HepG2 (cell line): ENCODE results near the gene CDT1. TPM values are rescaled to one million over a fixed set of nuclear protein-coding genes. Genes with fewer than 3 reads are reported as not detected.

ENCODE experiments used
- ARID3A ChIP-seq: IDR thresholded peaks from 2 replicates; pipeline ENCODE4 v1.6.1; 2012; ENCODE audit warnings: low read depth, low read length, improper control_type of control experiment
- BRD4 ChIP-seq: sonication (generic); formaldehyde crosslinking; IDR thresholded peaks from 2 replicates; pipeline ENCODE4 v1.4.0; 2020; ENCODE audit warnings: missing genetic modification reagents
- EED ChIP-seq: sonication (generic); formaldehyde crosslinking; IDR thresholded peaks from 2 replicates; pipeline ENCODE4 v1.5.0; 2020; ENCODE audit warnings: mild to moderate bottlenecking, missing genetic modification reagents
- GABPB1 ChIP-seq: IDR thresholded peaks from 2 replicates; pipeline ENCODE4 v1.6.1; 2016; ENCODE audit warnings: mild to moderate bottlenecking, missing genetic modification reagents, moderate library complexity, missing compliant biosample characterization
- NR0B2 ChIP-seq: sonication (generic); formaldehyde crosslinking; IDR thresholded peaks from 2 replicates; pipeline ENCODE4 v1.4.0; 2020; ENCODE audit warnings: mild to moderate bottlenecking, missing genetic modification reagents
- ONECUT2 ChIP-seq: sonication (generic); formaldehyde crosslinking; IDR thresholded peaks from 2 replicates; pipeline ENCODE4 v1.4.0; 2020; ENCODE audit warnings: missing genetic modification reagents
- PBX3 ChIP-seq: sonication (generic); formaldehyde crosslinking; IDR thresholded peaks from 2 replicates; pipeline ENCODE4 v1.8.1; 2023; ENCODE audit warnings: missing genetic modification reagents, inconsistent platforms, borderline replicate concordance
- RBFOX2 ChIP-seq: fragments of 200-400 bp; formaldehyde crosslinking; IDR thresholded peaks from 2 replicates; pipeline ENCODE4 v1.6.1; 2017; ENCODE audit warnings: low read depth, mild to moderate bottlenecking, low read length
- RFX3 ChIP-seq: IDR thresholded peaks from 2 replicates; pipeline ENCODE4 v1.6.1; 2016; ENCODE audit warnings: missing biosample characterization, missing genetic modification reagents
- TOE1 ChIP-seq: sonication (generic); formaldehyde crosslinking; IDR thresholded peaks from 2 replicates; pipeline ENCODE4 v1.4.0; 2020; ENCODE audit warnings: mild to moderate bottlenecking, missing genetic modification reagents
- ZBTB25 ChIP-seq: IDR thresholded peaks from 2 replicates; pipeline ENCODE4 v1.6.1; 2018; ENCODE audit warnings: missing genetic modification reagents
- ZFP62 ChIP-seq: sonication (generic); formaldehyde crosslinking; IDR thresholded peaks from 2 replicates; pipeline ENCODE4 v1.4.0; 2020; ENCODE audit warnings: missing genetic modification reagents
- ZNF709 ChIP-seq: sonication (generic); formaldehyde crosslinking; IDR thresholded peaks from 2 replicates; pipeline ENCODE4 v1.5.0; 2020; ENCODE audit warnings: mild to moderate bottlenecking, missing genetic modification reagents
- polyA plus RNA-seq, 8 experiments: library from polyadenylated mRNA; depleted of rRNA in 3 of 8; stranded (reverse) in 7 of 8; unstranded in 1 of 8; fragments of >200 nt; fragmentation: Illumina TruSeq in 4 of 8; extraction: Trizol in 4 of 8; gene quantifications; 2 replicates each; pipeline versions ENCODE4 v1.2.1 to v1.2.3, GENCODE V29; 2011 to 2016; ENCODE audit warnings: low read depth in 4 of 8, missing spikeins in 1 of 8, mixed read lengths in 1 of 8; ENCODE audit not compliant: insufficient read depth in 1 of 8
- total RNA-seq, 5 experiments: library from RNA; depleted of rRNA; stranded (reverse); fragments of >200 nt; fragmentation: Illumina TruSeq; extraction: Trizol; gene quantifications; 2 replicates each; pipeline ENCODE4 v1.2.3, GENCODE V29; 2016; ENCODE audit warnings: low read depth in 1 of 5
- TF ChIP-seq, protein P1 (sequence below): sonication (generic); formaldehyde crosslinking; IDR thresholded peaks from 2 replicates; pipeline ENCODE4 v1.4.0; 2020; ENCODE audit warnings: mild to moderate bottlenecking, missing genetic modification reagents

CDT1 gene
- total and polyA plus RNA-seq, 2 of the 13 experiments (the other 11 are each of a cell fraction or from before 2014, with no cell fraction given) = 23.1 to 23.8 TPM

DNA sequence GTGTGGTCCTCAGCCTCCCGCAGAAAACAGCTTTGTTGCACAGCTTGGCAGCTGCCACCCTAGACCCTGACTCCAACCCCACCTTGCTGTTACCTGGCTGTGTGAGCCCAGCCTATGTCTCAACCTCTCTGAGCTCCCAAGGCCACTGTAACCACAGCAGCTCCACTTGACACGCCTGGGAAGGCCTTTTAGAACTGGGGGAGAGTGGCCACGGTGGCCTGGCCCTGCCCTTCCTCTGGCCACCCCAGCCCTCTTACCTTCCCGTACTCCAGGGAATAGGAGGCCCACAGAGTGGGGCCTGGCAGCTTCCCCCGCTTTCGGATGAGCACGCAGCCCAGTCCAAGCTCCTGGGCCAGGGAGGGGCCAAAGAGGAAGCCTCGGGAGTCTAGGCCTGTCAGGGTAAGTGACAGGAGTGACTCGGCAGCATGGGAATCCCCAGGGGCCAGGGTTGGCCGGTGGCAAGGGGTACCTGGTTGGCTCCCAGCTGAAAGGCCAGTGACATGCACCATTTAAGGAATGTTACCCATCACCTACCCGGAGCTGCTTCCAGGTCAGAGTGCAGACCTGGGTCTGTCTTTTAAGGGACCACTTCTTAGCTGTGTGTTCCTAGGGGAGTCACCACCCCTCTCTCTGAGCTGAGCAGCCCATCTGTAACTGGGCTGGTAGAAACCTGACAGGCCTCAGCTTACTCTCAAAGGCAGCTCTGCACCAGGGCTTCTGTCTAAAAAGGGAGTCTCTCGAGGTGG, 6.8 kb downstream of the CDT1 start (continued):
- TF ChIP-seq, protein P1, sequence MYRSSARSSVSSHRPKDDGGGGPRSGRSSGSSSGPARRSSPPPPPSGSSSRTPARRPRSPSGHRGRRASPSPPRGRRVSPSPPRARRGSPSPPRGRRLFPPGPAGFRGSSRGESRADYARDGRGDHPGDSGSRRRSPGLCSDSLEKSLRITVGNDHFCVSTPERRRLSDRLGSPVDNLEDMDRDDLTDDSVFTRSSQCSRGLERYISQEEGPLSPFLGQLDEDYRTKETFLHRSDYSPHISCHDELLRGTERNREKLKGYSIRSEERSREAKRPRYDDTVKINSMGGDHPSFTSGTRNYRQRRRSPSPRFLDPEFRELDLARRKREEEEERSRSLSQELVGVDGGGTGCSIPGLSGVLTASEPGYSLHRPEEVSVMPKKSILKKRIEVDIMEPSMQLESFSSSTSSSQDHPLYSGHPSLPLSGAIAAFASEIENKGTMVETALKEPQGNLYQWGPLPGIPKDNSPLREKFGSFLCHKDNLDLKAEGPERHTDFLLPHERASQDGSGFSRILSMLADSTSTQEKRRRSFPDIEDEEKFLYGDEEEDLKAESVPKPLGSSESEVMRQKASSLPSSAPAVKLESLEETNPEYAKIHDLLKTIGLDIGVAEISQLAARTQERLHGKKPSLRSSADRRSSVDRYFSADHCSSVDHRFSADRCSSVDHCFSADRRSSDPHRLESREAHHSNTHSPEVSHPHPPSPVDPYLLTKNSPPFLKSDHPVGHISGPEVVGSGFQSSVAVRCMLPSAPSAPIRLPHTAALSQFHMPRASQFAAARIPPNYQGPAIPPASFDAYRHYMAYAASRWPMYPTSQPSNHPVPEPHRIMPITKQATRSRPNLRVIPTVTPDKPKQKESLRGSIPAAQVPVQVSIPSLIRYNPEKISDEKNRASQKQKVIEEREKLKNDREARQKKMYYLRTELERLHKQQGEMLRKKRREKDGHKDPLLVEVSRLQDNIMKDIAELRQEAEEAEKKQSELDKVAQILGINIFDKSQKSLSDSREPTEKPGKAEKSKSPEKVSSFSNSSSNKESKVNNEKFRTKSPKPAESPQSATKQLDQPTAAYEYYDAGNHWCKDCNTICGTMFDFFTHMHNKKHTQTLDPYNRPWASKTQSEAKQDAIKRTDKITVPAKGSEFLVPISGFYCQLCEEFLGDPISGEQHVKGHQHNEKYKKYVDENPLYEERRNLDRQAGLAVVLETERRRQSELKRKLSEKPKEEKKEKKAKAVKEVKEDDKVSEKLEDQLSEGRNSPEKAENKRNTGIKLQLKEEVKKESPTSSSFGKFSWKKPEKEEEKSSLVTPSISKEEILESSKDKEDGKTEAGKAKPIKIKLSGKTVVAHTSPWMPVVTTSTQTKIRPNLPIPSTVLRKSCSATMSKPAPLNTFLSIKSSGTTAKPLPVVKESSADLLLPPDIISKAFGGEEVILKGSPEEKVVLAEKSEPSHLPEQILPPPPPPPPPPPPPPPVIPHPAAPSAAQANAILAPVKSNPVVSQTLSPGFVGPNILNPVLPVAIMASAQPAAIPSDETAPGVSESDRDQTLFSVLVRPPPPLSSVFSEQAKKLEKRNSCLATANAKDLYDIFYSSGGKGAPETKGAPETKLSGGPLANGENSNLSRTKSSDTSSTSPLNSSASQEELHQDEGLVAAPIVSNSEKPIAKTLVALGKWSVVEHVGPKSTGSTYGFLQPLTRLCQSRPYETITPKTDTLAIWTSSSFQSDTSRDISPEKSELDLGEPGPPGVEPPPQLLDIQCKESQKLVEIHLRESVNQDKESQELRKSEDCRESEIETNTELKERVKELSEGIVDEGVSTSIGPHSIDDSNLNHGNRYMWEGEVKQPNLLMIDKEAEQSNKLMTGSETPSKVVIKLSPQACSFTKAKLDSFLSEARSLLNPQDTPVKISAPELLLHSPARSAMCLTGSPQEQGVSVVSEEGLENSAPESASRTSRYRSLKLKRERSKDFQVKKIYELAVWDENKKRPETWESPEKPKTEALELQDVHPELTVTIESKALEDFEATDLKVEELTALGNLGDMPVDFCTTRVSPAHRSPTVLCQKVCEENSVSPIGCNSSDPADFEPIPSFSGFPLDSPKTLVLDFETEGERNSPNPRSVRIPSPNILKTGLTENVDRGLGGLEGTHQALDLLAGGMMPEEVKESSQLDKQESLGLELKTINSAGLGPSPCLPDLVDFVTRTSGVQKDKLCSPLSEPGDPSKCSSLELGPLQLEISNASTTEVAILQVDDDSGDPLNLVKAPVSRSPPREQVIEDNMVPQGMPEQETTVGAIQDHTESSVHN (CRISPR knock-in tag) = 0 out of 2 replicates have a peak, but pooled peaks have one; percentile 43
- no peak for TF ChIP-seq TOE1 (CRISPR knock-in tag)
- no peak for TF ChIP-seq ARID3A
- TF ChIP-seq GABPB1 (CRISPR knock-in tag) = no peak
- no peak for TF ChIP-seq ZBTB25 (CRISPR knock-in tag)
- TF ChIP-seq ONECUT2 (CRISPR knock-in tag) = no peak
- TF ChIP-seq PBX3 = no peak
- no peak for TF ChIP-seq EED (CRISPR knock-in tag)
- no peak for TF ChIP-seq ZFP62
- no peak for TF ChIP-seq RBFOX2
- TF ChIP-seq RFX3 (CRISPR knock-in tag) = no peak
- TF ChIP-seq ZNF709 (CRISPR knock-in tag) = no peak; the same call in 1 of the 2 replicates
- 0 out of 2 replicates have a peak, but pooled peaks have one; percentile 0 for TF ChIP-seq NR0B2 (CRISPR knock-in tag)
- TF ChIP-seq BRD4 (CRISPR knock-in tag) = 0 out of 2 replicates have a peak, but pooled peaks have one; percentile 28
